ENCODE results near the gene BRD7.
A peak's percentile ranks its signal among the peaks of the same experiment; 100 is the strongest.

Gene BRD7

DNA sequence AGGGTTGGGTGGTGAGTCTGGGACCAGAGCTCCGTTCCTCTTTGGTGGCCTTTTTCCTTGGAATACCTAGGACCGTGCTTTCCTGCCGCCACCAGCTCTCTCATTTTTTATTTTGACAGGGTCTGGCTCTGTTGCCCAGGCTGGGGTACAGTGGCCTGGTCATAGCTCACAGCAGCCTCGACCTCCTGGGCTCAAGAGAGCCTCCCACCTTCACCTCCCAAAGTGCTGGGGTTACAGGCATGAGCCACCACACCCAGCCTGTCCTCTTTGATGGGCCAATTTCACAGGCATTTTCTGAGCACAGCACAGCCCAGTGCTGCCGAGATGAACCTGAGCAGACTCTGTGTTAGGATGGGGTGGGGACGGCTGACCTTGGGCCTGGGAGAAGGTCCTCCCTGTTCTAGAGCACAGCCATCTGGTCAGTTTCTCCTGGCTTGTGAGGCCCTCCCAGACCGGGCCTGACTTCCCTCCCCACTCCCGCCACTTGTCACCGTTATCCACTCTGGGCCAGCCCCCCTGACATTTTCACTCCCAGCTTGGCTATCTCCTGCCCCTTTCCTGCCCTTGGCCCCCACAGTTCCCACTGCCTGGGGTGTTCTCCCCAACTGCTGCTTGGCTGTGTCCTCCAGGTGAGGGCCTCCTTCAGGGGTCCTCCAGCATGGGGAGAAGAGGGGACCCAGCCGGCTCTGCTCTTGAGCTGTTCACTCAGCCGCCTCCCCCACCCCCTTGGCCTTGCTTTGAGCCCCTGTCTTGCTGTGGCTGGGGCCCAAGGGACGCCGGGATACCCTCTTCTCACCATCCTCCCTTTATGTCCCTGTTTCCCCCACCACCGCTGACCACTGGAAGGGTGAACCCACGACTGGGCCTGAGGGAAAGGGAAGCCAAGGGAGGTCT is 97.4 kb downstream of the BRD7 start:
- no peak for DNase-seq (ENCODE audit: low read depth)

DNA sequence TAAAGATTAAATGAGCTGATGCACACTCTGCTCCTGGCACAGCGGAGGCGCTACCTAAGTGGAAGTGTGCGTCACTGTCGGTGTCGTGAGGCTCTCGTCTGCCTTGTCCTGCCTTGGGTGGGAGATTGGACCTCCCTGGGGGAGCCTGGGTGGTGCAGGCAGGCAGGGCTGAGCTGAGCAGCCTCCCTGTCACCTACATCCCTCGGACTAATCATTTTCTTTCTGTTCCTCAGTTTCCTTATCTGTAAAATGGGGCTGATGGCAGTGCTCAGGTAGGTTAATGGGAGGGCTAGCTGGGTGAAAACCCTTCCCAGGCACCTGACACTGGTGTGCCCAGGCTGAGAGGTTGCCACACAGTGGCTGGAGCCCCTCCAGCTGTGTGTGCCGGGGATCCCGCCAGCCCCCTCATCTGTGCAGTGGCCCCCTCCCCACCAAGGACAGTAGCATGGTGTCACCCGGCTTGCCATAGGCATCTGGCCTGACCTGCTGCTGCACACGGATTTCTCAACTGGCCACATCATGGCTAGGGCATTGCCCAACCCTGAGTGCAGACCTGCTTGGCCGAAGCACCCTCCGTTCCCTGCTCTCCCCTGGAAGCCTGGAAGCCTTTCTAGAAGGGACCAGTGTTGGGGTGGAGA is 98.2 kb downstream of the BRD7 start:
- DNase-seq (ENCODE audit: low read depth), result no peak

DNA sequence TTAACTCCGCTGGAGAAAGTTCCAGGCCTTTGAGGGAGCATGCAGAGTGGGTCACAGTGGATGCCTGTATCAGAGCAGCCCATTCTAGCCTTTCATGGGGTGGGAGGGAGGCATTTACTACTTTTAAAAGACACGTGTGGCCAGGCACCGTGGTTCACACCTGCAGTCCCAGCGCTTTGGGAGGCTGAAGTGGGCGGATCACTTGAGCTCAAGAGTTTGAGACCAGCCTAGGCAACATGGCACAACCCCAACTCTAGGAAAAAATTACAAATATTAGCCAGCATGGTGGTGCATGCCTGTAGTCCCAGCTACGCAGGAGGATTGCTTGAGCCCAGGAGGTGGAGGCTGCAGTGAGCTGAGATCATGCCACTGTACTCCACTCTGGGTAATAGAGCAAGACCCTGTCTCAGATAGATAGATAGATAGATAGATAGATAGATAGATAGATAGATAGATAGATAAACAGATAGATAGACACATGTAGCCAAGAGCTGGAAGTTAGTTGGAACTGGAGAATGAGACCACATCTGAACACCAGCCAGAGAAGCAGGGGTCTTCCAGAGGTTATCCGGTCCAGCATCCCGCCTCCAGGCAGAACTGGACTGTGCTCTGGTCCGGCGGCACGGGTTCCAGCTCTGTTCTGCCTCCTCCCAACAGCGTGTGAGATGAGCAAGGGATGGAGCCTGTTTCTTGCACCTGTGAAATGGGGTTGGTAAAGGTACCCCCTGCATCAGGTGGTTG is 98.8 kb downstream of the BRD7 start:
- no peak for DNase-seq (ENCODE audit: low read depth)

DNA sequence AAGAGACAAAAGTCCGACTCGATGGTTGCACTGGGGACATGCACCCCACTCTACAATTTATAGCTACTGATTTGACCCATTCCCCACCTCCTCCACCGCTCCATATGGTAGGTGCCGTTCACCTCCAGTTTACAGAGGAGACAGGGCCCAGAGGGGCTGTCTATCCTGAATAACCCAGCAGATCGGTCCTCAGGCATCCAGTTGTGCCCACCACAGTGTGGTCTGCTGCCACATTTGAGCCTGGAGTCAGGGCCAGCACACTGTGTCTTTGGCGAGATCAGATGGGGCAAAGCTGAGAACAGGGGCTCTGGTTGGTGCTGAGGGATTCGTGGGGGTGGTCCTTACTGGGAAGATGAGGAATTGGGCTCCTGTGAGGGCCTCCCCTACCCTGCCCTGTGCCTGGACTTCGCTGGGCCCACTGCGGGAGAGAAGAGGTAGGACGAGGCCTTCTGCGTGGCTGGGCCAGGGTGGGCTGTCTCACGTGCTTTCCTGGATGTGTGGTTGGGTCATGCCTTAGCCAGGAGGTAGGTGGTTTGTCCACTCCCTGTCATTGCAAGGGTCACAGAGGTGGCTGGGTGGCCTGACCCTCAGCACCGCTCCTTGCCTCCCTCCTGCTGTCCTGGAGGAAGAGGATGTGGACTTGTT is 99.6 kb downstream of the BRD7 start:
- no peak for DNase-seq (ENCODE audit: low read depth)

DNA sequence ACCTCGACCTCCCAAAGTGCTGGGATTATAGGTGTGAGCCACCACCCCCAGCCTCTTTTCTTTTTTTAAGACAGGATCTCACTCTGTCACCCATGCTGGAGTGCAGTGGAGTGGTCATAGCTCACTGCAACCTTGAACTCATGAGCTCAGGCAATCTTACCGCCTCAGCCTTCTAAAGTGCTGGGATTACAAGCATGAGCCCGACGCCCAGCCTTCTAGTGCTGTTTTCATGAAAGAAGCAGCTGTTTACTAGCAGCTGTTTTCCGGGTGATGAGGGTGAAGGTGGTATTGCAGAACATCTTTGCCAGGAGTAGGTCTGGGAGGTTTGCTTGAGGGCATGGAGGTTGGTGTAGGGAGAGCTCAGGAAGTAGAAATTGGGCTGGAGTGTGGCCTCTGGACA is 100.4 kb downstream of the BRD7 start:
- no peak for DNase-seq (ENCODE audit: low read depth)

DNA sequence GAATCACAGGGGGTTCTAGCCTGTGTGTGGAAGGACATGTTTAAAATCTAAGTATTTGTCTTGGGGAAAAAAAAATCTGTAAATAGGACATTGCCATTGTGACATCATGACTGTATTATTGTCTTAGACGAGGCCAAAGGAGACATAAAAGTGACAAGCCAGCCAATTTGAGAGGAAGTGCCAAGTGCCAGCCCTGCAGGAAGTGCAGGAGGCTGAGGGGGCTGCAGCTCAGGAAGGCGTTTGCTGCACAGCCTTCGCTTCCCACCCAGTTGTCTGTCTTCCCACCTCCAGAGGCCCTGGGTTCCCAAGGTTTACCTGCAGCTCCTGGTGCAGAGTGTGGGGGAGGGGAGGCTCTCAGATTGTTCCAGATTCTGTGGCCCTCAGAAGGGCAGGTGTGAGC is 101.1 kb downstream of the BRD7 start:
- no peak for DNase-seq (ENCODE audit: low read depth)

DNA sequence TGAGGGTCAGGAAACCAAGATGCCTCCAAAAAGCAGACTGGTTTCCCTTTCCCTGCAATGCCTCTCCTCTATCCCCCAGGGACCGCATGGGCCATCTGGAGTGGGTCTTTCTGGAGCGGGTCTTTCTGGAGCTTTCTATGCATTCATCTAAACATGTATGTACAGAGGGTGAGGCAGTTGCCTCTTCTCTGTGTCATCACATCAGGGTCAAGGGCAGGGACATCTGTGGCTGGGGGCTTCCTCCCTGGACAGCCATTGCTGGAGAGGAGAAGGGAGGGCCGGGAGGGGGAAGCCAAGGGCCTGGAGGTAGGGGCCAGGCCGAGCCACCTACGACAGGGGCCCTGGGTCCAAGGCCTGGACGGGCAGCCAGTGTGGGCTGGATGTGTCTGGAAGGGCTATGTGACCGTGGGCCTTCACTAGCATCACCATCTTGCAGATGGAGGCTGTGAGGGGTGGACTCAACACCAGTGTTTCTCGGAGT is 101.6 kb downstream of the BRD7 start:
- DNase-seq (ENCODE audit: low read depth), result peak; percentile 26

DNA sequence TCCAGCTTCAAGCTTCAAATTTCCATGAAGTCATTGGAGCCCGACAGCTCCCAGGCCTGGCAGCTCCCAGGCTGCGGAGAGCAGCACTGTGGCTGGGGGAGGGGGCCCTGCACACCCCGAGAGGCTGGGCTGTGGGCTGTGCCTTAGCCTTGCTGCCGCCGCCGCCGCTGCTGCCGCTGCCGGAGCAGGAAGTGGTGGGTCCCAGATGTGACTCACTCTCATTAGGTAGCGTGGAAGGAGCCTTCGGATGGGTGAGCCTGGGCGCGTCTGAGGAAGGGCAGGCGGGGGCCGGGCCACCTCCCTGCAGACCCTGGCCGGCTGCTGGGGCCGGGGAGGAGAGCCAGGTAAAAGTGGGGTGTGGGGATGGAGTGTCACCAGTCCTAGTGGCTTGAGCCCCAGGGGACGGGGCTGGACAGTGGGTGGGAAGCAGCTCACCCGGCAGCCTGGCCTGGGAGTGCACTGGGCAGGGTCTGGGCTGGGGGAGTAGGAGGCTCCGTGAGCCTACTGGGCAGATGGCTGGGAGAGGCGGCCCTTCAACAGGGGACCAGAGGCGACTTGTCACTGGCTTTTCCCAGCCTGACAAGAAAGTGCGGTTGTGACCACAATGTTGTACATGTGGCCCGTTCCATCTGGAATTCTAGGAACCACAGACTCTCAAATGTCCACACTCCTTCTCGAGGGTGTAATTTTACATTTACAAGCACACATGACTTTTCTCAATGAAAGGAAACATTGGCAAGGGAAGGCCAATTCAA is 102.3 kb downstream of the BRD7 start, which contains the start of gene ADCY7:
TSS of gene ADCY7 (plus strand) at position 215 of the 755 bp plus-strand sequence. CDS start 21,629 bp downstream, outside the sequence.
- peak; percentile 92 for DNase-seq (ENCODE audit: low read depth)
